ENCODE results near the gene ROR1. TPM values are rescaled to one million over a fixed set of nuclear protein-coding genes. Genes with fewer than 3 reads are reported as not detected.

Gene ROR1
- total RNA-seq, 1 experiment from 2014 or later: 10.5 TPM

DNA sequence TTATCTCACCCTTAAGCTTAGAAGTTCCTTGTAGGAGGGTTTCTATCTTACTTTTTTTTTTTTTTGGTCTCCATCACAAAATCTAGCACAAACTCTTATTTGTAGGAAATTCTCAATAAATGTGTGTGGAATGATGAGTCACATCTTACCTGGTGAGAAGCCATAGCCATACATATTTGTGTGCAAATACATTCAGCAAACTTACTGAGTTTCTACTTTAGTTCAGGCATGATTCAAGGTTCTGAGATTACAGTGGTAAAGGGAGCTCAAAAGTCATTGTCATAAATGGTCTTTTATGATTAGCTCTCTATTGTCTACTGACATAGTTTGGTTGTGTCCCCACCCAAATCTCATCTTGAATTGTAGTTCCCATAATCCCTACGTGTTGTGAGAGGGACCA lies 236.5 kb downstream of the ROR1 start:
- no peak for DNase-seq (ENCODE audit: low read depth)

- no peak for DNase-seq (ENCODE audit: low read depth)
Observed at GRCh38 chr1:64013395-64013794, 239.6 kb downstream of the ROR1 start.

DNA sequence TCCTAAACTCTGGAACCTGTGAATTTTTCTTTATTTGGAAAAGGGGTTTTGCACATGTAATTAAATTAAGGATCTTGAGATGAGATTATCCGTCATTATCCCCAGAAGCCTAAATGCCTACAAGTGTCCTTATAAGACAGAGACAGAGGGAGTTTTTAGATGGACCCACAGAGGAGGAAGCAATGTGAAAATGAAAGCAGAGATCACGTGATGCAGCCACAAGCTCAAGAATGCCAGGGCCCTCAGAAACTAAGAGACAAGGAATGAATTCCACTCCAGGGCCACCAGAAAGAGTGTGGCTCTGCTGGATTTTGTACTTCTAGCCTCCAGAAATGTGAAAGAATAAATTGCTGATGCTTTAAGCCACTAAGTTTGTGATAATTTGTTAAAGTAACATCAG lies 246.0 kb downstream of the ROR1 start:
- peak; percentile 82 for DNase-seq (ENCODE audit: low read depth)

GRCh38 chr1:64021066-64021465 lies 247.2 kb downstream of the ROR1 start:
- DNase-seq (ENCODE audit: low read depth): no peak

GRCh38 chr1:64025051-64025450 lies 251.2 kb downstream of the ROR1 start:
- DNase-seq (ENCODE audit: low read depth): no peak

DNA sequence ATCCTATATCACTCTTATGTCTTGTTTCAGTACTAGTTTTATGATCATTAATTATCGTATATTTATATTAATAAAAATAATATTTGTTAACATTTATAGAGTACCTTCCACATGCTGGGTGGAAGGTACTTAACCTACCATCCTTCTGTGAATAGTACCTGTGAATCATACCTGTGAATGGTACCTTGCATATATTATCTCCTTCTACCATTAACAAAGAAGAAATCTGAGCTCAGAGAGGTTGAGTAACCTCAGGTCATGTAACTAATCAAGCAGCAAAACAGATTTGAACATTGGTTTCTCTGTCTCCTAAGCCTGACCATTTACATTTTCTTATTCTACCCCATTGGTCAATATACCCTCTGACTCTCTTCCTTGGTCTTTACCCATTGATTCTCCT lies 255.2 kb downstream of the ROR1 start:
- DNase-seq (ENCODE audit: low read depth): no peak

DNA sequence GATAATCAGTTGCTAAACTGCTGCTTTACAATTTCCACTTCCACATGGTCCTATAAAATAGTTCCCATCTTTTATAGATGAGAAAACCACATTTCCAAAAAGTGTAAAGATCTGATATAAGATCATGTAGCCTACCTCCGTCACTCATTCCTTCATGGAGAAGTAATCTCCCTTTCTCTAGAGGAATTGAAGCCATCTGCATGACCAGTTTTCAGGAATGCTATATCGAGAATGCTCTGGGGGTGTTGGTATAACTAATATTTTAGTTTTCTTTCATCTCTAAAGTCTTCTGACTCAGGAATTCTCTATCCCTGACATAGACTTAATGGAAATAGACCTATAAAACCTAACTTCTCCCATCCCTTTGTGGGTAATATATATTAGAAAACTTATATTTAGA lies 256.6 kb downstream of the ROR1 start:
- no peak for DNase-seq (ENCODE audit: low read depth)

- peak; percentile 35 for DNase-seq (ENCODE audit: low read depth)
Observed at GRCh38 chr1:64031236-64031635, 257.4 kb downstream of the ROR1 start.

DNA sequence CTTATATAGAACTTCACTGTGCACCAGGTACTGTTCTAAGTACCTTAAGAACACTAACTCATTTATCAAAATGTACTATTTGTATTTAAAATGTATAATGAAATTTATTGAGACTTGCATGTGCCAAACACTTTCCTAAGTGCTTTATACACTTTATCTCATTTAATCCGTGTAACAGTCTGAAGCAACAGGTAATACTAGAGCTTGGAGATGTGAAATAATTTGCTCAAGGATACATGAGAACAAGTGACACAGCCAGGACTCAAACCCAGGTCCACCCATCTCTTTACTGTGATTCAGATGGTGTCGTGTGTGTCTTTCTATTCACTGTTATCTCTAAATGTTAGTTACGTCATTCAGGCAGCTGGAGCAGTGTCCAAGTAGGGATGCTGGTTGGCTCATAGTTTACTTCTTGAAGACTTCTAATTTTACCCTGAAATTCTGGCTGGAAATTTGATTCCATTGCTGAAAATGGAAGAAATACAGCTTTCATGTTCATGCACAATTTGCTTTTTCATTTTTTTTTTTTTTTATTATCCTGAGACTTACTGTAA lies 259.9 kb downstream of the ROR1 start:
- DNase-seq (ENCODE audit: low read depth): no peak

DNA sequence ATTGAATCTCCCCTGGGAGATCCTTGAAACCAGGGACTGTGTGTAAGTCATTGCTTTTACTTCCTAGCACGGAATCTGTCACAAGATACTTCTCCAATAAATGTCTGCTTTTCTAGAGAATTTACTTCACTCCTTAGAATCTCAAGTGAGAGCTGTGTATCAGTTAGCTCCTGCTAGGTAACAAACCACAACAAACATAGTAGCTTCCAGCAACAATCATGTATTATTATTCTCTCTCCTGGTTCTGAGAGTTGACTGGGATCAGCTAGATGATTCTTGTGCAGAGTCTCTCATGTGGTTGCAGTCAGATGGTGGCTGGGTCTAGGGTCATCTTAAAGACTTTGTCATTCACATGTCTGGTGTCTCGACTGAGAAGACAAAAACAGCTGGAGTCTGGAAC lies 262.7 kb downstream of the ROR1 start:
- no peak for DNase-seq (ENCODE audit: low read depth)

GRCh38 chr1:64038119-64038518 lies 264.3 kb downstream of the ROR1 start:
- DNase-seq (ENCODE audit: low read depth): peak; percentile 48

- DNase-seq (ENCODE audit: low read depth): peak; percentile 21
Observed at GRCh38 chr1:64038965-64039364, 265.1 kb downstream of the ROR1 start.

- DNase-seq (ENCODE audit: low read depth): peak; percentile 100
Observed at GRCh38 chr1:64039390-64039926, 265.6 kb downstream of the ROR1 start.

DNA sequence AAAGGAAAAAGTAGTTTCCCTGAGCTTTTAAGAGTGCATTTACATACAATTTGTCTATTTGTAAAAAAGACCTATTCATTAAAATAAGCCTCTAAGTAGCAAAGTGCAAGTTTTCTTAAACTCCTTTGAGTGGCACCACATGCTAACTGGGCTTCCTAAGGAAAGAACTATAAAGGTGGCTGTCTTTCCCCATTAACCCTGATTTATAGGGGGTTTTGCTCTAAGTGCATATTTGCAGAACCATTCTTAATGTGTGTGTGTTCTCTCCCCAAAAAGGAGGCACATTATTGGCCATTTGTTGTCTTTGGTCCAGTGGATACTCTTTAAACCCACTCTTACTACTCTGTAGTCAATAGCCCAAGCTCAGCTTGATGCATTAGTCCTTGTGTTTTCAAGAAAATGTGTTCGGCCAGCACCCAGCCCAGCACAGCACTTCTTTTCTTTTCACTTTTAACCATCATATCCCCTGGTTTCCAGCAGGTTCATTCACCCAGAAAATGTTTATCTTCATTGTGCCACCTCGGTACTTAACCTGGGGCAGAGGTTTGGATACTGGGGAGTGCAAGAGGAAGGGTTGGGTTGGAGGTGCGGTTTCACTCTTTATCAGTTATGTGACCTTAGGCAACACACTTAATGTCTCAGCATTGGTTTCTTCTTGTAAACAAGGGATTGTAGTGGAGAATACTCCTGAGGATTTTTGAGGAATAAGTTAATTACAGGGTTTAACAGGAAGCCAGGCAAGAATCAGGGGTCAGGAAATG lies 267.7 kb downstream of the ROR1 start:
- DNase-seq (ENCODE audit: low read depth): no peak

DNA sequence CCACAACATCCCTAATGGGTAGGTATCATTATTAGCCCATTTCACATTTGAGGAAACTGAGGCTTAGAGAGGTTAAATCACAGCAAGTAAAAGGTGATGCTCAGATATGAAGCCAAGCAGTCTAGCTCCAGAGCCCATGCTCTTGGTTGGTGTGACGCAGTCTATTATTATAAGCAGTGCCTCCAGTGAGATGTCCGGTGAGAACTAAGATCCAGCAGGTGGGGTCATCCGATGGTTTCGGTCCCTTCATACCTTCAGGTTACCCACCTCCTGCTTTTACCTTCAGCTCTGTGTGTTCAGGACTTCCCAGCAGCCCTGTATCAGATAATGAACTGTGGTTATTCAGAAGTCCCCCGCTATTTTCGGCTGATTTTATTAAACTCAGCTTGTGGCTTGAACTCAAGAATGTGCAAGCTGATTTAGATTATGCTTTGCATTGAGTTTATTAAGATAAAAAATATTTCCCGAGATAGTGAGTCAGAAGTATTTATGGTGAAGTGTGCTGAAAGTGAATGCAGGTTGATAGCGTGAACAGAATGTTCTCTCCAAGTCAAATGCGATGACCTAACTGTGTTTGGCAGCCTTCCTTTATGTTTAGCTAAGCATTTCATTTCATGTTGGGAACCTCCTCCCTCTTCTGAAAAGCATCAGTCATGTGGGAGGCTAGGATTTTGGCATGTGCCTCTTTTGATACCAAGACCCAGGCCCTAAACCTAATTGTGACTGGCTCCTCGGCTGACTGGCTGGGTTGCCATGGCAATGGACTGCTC lies 268.7 kb downstream of the ROR1 start:
- DNase-seq (ENCODE audit: low read depth): peak; percentile 80

DNA sequence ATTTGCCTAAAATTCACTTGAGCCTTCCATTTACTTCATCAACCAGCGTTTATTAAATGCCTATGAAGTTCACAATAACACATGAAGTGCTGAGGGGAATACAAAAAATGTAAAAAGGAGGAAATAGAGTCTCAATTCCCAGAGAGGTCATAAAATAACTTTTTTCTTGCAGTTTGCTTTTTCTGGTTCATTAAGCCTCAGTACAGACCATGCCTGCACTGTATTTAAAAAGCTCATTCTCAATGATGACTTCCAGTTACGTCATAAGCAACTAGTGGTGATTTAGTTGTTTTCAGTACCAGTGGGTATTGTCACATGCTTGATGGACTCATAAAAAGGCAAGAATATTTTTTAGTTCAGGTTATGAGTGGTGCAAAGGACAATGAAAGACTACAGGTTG lies 269.5 kb downstream of the ROR1 start:
- no peak for DNase-seq (ENCODE audit: low read depth)

DNA sequence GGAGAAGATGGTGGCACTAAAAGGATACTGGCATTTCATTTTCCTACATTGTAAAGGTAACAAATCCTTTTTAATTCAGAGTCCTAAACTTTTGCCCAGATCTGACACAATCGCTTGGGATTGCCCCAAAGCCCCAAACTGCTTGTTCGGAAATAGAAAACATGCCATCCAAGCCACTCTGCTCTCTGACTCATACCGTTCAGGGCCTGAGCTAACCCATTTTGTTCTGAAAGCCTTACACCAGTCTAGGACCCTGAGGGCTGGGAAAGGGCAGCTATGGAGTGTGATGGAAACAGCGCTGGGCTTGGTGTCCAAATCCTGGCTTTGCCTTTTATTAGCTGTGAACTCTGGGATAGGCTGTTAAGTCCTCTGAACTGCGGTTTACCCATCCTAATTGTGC lies 270.2 kb downstream of the ROR1 start:
- peak; percentile 96 for DNase-seq (ENCODE audit: low read depth)

DNA sequence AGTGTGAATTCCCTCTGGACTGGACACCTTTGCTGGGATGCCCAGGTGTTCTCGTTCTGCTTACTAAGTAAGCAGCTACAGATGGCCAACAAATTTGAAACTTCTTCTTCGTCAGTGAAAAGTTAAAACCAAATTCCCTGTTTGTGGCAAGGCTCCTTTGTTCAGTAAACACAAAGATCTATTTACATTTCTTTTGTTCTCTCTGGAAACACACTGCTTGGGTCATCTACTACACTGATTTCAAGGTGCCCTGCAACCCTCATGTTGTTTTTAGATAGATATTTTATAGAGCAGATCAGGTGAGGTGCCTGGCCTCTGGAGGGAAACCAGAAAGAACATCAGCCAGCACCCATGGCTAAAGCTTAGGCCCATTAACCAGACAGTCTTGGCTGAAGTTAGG lies 272.4 kb downstream of the ROR1 start:
- DNase-seq (ENCODE audit: low read depth): no peak

- no peak for DNase-seq (ENCODE audit: low read depth)
Observed at GRCh38 chr1:64046891-64047290, 273.1 kb downstream of the ROR1 start.

DNA sequence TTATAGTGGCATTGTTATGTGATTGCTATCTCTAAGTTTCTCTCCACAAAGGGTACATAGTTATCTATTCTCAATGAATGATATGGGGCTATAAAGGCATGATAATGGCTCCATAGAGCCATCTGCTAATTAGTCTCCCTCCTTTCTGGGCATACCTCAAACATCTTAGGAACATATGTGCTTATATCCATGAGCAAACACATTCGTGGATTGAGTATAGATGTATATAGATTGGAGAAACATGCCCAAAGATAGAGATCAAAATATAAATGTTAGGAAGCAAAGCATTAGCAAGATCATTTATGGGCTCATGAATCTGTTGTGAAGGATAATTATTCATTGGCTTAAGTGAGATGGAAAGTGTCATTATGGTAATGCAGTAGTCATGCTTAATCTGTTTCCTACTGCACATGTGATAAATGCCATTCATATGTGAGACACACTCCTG lies 273.8 kb downstream of the ROR1 start:
- no peak for DNase-seq (ENCODE audit: low read depth)

- no peak for DNase-seq (ENCODE audit: low read depth)
Observed at GRCh38 chr1:64049900-64050540, 276.2 kb downstream of the ROR1 start.

DNA sequence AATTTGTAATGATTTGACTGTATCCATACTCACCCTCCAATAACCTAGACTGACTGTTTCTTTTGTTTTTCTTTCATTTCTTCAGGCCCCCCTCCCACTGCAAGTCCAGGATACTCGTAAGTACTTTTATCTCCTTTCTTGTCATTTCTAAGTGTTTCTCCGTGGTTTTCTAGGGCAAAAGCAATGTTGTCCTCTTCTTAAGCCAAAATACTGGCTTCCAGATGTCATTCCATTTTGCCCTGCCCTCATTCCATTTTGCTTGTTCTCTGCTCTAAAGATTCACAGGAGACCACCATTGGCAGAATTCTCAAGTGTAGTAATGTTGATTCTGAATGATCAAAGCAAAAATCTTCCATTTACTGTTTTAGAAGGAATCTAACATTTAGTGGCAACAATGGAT lies 276.8 kb downstream of the ROR1 start:
- no peak for DNase-seq (ENCODE audit: low read depth)
